ENCODE measurements around the gene ACSM6.

DNA sequence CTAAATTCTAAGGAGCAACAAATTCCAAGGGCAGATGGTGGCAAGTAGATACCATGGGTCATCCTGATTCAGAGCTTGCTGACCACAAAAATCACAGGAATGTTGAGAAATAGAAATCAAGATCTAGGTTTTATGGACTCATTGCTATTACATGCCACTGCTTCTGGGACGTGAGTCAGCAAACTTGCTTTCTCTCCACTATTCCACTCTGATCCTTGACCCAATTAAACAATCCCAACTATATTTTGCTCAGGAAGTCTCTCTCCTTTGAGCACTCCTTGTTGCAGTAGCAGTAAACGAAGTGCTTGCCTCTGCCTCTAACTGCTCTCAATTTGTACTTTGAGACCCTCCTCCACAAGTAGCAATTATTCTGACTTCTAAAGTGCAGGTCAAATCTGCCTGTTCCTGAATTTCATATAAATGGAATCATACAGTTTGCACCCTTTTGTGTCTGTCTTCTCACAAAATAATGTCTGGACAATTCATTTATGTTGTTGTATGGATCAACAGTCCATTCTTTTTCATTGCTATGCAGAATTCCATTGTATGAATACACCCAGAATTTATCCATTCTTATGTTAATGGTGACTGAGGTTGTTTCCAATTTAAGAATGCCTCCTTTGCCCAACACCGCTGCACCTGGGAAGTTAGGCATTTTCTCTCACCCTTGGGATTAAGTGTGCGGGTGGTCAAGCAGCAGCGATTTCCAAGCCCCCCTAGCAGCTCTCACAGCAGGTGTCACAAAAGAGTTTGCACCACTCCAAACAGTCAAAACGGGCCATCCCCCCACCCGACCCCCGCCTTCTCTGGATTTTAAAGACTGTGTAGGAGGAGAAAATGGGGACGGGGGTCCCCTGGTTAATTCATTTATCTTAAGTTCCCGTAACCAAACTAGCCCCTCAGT, 35.9 kb downstream of the ACSM6 start:
- TF ChIP-seq POLR2A (IDR thresholded peaks at IDR 0.05): no peak
- TF ChIP-seq CTCF (IDR thresholded peaks at IDR 0.05 in 4 of 5, conservative IDR thresholded peaks at IDR 0.05 in 1 of 5): no peak
